Ishikawa (cell line): ENCODE data around the gene ZNF592.

ENCODE experiments used
- CEBPB ChIP-seq: IDR thresholded peaks from 2 replicates; pipeline ENCODE4 v1.6.1; 2012
- RAD21 ChIP-seq: IDR thresholded peaks from 2 replicates; pipeline ENCODE4 v1.6.1; 2012; ENCODE audit warnings: low read depth
- TF ChIP-seq, protein P1 (sequence below): IDR thresholded peaks from 2 replicates; pipeline ENCODE4 v1.6.1; 2012; ENCODE audit warnings: low read depth, mild to moderate bottlenecking

GRCh38 chr15:84813931-84814330, 65.5 kb downstream of the ZNF592 start:
- TF ChIP-seq, protein P1, sequence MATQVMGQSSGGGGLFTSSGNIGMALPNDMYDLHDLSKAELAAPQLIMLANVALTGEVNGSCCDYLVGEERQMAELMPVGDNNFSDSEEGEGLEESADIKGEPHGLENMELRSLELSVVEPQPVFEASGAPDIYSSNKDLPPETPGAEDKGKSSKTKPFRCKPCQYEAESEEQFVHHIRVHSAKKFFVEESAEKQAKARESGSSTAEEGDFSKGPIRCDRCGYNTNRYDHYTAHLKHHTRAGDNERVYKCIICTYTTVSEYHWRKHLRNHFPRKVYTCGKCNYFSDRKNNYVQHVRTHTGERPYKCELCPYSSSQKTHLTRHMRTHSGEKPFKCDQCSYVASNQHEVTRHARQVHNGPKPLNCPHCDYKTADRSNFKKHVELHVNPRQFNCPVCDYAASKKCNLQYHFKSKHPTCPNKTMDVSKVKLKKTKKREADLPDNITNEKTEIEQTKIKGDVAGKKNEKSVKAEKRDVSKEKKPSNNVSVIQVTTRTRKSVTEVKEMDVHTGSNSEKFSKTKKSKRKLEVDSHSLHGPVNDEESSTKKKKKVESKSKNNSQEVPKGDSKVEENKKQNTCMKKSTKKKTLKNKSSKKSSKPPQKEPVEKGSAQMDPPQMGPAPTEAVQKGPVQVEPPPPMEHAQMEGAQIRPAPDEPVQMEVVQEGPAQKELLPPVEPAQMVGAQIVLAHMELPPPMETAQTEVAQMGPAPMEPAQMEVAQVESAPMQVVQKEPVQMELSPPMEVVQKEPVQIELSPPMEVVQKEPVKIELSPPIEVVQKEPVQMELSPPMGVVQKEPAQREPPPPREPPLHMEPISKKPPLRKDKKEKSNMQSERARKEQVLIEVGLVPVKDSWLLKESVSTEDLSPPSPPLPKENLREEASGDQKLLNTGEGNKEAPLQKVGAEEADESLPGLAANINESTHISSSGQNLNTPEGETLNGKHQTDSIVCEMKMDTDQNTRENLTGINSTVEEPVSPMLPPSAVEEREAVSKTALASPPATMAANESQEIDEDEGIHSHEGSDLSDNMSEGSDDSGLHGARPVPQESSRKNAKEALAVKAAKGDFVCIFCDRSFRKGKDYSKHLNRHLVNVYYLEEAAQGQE: no peak
- TF ChIP-seq CEBPB: no peak
- no peak for TF ChIP-seq RAD21
